A549 treated with RU486 at 1 μM for 4 hours (cell line): ENCODE measurements around the gene DNM2. TPM values are rescaled to one million over a fixed set of nuclear protein-coding genes. Genes with fewer than 3 reads are reported as not detected.

Source experiments
- total RNA-seq: library from RNA; stranded (reverse); fragments of 200-300 nt; extraction: Qiagen RNA extraction; gene quantifications from 5 replicates; pipeline ENCODE4 v1.2.3, GENCODE V29; 2022; ENCODE audit warnings: low read depth

Gene DNM2
- total RNA-seq: 45.9 to 59.1 TPM (median 54.1 TPM) in 5 replicates

DNA sequence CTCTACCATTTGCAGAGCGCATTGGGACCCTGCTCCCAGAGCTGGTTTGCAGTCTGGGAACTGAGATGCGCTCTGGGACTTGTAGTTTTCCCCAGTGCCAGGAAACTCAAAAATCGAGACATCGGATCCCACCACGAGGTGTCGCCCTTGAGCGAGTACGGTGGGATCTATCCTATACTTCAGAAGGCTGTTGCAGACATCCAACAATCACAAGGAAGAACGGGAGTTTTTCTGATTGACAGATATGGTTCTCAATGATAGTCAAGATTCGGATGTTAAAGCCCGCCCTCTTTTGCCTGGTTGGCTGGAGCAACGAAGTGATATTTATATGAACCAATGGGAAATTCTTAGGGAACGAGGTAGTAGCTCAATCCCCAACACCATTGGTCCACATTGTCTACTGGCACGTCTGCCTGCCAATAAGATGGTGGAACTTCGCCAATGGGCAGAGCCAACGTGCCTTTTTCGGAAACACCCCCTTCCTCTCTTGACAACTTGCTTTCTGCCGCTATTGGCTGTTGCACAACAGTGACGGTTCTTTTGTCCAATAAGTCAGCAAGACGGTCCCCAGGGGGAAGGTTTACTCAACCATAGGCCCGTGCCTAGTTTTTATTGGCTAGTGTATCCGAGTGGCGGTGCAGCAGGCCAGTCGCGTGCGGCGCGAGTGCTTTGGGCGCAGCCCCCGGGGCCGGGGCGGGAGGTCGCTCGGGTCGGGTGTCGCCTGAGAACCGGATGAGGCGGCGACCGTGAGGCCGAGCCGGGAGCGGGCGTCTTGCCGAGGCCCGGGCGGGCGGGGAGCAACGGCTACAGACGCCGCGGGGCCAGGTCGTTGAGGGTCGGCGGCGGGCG lies at the start of gene DNM2:
Gene DNM2, plus strand, starts transcription at position 724 of the 849 bp plus-strand sequence. CDS start 164 bp downstream, outside the sequence.

DNA sequence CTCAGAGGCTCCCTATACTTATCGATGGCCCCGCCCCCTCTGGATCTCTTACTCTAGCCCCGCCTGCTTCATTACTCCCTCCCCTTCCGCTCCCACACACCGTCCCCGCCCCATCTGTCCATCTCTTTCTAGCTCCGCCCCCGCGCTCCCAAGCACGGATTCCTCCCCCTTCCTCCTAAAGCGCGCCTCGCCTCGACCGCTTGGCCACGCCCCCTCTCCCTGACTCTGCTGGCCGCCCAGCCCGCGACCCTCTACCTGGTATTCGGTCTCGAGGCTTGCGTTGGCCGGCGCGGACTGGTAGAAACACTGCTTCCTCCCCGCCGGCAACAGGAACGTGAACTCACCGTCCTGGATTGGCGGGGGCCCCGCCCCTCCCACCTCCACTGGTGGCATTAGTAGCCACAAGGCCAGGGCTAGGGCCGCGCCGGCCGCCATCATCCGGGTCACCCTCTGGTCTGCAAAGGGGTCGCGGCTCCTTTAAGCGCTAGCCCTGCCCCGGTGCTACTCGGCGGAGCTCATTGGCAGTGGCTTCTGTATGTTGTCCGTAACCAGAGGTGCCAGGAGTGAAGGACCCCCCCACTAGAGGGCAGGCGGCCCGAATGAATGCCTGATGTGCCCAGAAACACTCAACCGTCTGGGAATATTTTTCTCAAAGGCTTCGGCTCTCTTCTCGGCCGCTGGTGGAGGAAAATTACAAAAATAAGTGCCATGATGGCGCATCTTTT lies 118.0 kb downstream of the DNM2 start, which contains the start of gene TMED1:
Gene TMED1, minus strand, starts transcription at position 459 of the 725 bp plus-strand sequence. Its CDS starts 21 bp downstream, at position 438.

DNA sequence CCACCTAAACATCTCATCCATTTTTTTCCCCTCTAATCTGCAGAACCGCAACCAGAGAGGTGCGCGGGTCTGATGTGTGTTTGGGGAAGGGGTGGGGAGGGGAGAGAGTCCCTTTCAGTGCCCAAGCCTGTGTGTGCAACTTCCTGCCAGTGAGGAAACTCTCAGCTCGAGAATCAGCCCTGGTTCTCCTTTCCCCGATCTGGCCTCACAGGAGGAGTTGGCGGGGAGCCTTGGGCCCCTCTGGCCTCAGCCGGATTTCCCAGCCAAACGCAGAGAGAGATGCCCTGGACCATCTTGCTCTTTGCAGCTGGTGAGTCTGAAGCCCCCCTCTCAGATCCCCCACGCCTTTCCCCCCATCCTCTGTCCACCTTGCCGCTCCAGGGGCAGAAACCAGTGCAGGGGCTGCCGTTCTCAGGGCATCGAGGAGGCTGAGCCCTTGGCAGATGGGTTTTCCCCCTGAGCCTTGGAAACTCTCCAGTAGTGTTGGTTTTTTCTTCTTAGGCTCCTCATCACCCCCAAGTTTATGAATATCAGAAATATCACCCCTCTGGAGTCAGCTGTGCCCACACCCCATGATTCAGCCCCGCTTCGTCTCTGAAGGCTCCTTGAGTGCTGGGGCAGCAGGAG lies 130.5 kb downstream of the DNM2 start, which contains the start of gene C19orf38:
Gene C19orf38, plus strand, starts transcription at position 186 of the 627 bp plus-strand sequence. Its CDS starts 94 bp downstream, at position 280.

GRCh38 chr19:10870955-10871603 lies 153.2 kb downstream of the DNM2 start, which contains the start of gene CARM1:
CARM1 (plus strand) TSS chr19:10871553; CDS start chr19:10871703, 150 bp downstream.

Other genes with a start within 250 kb of the DNM2 start
- 51.6 to 75.8 TPM (median 59.7 TPM) in 5 replicates for gene KEAP1, start 214.7 kb upstream of the DNM2 start, total RNA-seq
- gene S1PR5, start 200.6 kb upstream of the DNM2 start, total RNA-seq: 2.0 to 3.0 TPM (median 2.5 TPM) in 5 replicates
- 16.7 to 24.8 TPM (median 20.3 TPM) in 5 replicates for gene ATG4D, start 174.2 kb upstream of the DNM2 start, total RNA-seq
- 16.5 to 19.6 TPM (median 18.3 TPM) in 5 replicates for gene KRI1, start 152.1 kb upstream of the DNM2 start, total RNA-seq
- 4.2 to 6.2 TPM (median 5.3 TPM) in 5 replicates for gene CDKN2D, start 149.1 kb upstream of the DNM2 start, total RNA-seq
- gene AP1M2, start 130.8 kb upstream of the DNM2 start, total RNA-seq: 28.1 to 60.3 TPM (median 41.5 TPM) in 5 replicates
- 6.4 to 8.0 TPM (median 7.2 TPM) in 5 replicates for gene SLC44A2, start 92.5 kb upstream of the DNM2 start, total RNA-seq
- 159 to 175 TPM (median 167 TPM) in 5 replicates for gene ILF3, start 63.7 kb upstream of the DNM2 start, total RNA-seq
- 27.4 to 34.5 TPM (median 32.1 TPM) in 5 replicates for gene QTRT1, start 16.6 kb upstream of the DNM2 start, total RNA-seq
- gene TMED1, start 118.1 kb downstream of the DNM2 start, total RNA-seq: 22.1 to 31.7 TPM (median 31.5 TPM) in 5 replicates
- gene C19orf38, start 130.3 kb downstream of the DNM2 start, total RNA-seq: 0.12 to 0.15 TPM in 2 of 5 replicates, not detected in the others
- 36.4 to 53.0 TPM (median 45.8 TPM) in 5 replicates for gene CARM1, start 153.5 kb downstream of the DNM2 start, total RNA-seq
- gene YIPF2, start 210.6 kb downstream of the DNM2 start, total RNA-seq: 14.6 to 20.9 TPM (median 18.5 TPM) in 5 replicates
- 12.6 to 19.2 TPM (median 16.2 TPM) in 5 replicates for gene TIMM29, start 210.7 kb downstream of the DNM2 start, total RNA-seq
- 7.6 to 11.8 TPM (median 9.1 TPM) in 5 replicates for gene SMARCA4, start 243.0 kb downstream of the DNM2 start, total RNA-seq